ENCODE measurements around the gene HMCN2.

DNA sequence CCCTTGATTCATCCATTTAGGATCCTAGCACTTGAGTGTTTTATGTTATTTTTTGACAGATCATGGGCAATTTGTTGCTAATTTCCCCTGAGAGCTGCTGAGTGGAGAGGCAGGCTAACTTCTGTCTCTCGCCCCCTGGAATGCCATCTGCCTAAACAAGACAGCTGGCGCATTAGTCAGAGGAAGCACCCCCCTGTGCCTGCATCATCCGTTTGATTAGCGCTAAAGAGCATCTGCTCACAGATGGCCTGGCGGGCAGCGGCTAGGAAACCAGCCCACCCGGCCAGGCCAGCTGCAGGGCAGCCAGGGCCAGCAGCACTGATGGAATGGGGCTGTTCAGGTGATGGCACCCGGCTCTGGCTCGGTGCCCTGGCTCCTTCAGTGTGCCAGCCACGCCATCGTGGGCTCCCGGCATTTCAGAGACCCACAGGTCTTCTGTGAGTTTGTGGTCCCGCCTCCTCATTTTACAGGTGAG, 156.3 kb downstream of the HMCN2 start:
- TF ChIP-seq, protein P1, sequence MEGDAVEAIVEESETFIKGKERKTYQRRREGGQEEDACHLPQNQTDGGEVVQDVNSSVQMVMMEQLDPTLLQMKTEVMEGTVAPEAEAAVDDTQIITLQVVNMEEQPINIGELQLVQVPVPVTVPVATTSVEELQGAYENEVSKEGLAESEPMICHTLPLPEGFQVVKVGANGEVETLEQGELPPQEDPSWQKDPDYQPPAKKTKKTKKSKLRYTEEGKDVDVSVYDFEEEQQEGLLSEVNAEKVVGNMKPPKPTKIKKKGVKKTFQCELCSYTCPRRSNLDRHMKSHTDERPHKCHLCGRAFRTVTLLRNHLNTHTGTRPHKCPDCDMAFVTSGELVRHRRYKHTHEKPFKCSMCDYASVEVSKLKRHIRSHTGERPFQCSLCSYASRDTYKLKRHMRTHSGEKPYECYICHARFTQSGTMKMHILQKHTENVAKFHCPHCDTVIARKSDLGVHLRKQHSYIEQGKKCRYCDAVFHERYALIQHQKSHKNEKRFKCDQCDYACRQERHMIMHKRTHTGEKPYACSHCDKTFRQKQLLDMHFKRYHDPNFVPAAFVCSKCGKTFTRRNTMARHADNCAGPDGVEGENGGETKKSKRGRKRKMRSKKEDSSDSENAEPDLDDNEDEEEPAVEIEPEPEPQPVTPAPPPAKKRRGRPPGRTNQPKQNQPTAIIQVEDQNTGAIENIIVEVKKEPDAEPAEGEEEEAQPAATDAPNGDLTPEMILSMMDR (IDR thresholded peaks at IDR 0.05; ENCODE audit: poor library complexity) = no peak
- no peak for TF ChIP-seq EZH2phosphoT487 (IDR thresholded peaks at IDR 0.05; ENCODE audit: low read depth, severe bottlenecking, unreplicated experiment)

Data from hepatocyte (in vitro differentiated cells).